HG03045 (cell line): Measurements from ENCODE around the gene RAB30.

ENCODE experiments used
- ATAC-seq: cut with Tn5 transposase; IDR thresholded peaks from one replicate; pipeline ENCODE4 v1.9.1; 2021; ENCODE audit warnings: mild to moderate bottlenecking, moderate library complexity; ENCODE audit not compliant: unreplicated experiment

The RAB30 gene

DNA sequence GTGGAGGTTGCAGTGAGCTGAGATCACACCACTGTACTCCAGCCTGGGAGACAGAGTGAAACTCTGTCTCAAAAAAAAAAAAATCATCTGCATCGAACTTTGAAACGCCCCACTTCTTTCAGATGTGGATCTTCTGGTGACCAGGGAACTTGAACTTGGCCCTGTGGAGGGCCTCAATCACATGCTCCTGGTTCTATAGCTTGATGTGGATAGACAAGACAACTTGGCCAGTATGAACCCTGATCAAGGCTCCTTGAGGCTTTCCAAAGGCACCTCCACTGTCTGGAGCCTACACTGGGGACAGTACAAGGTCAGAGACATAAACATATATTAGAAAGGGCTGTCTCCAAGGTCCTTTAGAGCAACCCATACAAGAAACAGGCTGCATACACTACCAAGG is 30.6 kb downstream of the RAB30 start:
- ATAC-seq = no peak

DNA sequence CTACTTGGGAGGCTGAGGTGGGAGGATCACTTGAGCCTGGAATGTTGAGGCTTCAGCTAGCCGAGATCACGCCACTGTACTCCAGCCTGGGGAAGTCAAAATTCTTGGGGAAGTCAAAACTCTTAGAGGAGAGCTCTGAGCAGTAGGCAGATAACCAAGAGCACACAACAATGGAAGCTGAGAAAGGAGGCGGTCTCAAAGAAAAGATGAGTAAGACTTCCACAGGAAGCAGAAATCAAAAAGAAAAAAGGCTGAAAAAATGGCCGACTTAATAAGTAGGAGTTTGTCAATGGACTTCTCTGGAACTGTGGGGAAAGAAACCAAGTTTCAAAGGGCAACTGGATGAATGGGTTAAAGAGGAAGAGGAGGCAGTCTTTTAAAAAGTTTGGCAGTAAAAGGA is 32.1 kb downstream of the RAB30 start:
- no peak for ATAC-seq

DNA sequence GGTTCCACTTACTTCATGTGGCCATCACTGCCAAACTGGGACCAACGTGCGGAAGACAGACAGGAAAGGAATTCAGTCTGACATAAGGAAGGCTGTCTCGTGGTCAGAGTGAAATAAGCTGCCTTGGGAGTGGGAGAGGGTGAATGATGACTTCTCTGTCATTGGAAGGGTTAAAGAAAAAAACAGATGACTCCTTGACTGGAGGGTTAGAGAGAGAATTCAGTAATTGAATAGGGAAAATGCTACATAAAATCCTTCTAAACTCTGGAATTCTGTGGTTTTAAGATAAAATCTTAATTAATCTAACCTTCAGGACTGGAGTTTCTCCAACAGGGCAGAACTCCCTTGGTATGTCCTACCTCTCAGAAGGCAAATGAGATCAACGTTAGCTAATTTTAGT is 33.8 kb downstream of the RAB30 start:
- ATAC-seq = no peak

- ATAC-seq = no peak
Measured at GRCh38 chr11:83036701-83037100, 35.0 kb downstream of the RAB30 start.

- ATAC-seq = no peak
Measured at GRCh38 chr11:83035070-83035854, 36.4 kb downstream of the RAB30 start.

GRCh38 chr11:83034673-83035014 is 37.1 kb downstream of the RAB30 start:
- no peak for ATAC-seq

DNA sequence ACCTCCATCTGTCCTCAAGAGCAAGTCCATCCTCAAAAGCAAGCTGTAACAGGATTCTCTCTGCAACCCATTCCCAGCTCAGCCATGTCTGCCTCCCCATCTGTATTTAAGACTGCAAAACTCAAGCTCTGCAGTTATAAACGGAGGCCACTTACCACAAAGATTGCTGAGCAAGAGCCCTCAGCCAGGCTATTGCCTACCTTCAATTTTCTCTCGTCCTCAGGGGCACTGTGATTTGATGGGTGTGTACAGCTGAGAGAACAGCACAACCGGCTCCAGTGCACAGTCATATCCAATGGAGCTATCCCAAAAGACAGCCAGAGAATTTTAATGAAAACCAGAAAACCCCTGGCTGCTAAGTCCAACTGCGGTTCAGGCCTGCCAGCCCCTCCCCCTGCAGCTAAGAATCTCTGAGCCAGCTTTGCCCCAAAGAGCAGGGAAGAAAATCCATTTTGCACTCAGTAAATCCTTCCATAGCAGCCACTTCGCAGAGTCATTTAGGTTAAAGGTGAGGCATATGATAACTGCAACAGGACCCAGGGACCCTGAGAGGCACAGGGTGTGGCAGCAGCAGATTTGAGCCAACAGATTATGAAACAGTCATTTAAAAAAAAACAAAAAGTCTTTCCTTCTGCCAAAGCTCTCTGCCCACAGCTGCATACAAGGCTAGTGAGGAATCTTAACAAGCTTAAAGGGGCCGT is 37.6 kb downstream of the RAB30 start:
- ATAC-seq = no peak

GRCh38 chr11:83033371-83033770 is 38.3 kb downstream of the RAB30 start:
- no peak for ATAC-seq

DNA sequence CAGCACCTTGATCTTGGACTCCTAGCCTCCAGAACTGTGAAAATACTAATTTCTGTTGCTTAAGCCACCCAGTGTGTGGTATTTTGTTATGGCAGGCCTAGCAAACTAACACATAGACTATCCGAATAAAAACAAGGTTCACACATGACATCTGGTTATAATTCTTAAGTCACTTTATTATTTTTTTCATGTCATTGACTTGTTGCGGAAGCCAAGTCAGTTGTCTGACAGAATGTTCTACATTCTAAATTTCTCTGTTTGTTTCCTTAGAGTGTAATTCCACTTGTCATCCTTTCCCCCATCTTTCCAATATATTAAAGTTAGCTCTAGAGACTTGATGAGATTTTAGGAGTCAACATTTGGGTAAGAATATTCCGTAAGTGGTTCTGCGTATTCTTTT is 40.6 kb downstream of the RAB30 start:
- ATAC-seq = no peak

DNA sequence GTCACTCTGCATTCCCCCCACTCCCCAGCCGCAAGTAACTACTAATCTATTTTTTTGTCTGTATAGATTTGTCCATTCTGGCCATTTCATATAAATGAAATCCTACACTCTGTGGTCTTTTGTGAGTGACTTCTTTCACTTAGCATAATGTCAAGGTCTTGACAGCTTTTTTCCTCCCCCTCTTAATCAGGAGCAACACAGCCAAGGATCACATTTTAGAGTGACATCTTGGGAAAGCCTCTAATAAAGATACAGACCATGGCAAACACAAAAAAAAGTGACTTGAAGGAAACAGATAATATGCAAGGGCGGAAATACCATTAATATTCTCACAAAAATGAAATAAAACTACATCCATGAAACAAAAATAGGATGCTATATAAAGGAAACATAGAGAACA is 43.9 kb downstream of the RAB30 start:
- ATAC-seq = no peak

DNA sequence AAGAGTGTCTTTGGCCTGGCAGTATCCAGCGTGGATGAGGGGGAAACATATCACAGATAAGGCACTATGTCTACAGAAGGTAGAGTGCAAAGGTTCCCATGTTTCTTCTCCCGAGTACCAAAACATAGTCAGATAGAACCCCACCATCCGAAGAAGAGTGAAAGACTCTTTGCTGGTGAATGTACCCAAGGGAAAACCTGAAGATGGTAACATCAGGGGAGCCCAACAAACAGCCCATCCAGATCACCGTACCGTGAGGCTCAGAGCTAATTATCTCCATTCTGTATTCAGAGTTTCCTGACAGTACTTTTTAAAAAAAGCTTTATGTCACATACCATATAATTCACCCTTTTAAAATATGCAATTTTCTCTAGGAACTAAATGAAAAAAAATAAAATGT is 44.4 kb downstream of the RAB30 start:
- ATAC-seq = no peak

- ATAC-seq = no peak
Measured at GRCh38 chr11:83026229-83026628, 45.5 kb downstream of the RAB30 start.

- ATAC-seq = no peak
Measured at GRCh38 chr11:83025267-83025704, 46.4 kb downstream of the RAB30 start.

GRCh38 chr11:83024270-83024854 is 47.3 kb downstream of the RAB30 start:
- no peak for ATAC-seq

- no peak for ATAC-seq
Measured at GRCh38 chr11:83023410-83023809, 48.3 kb downstream of the RAB30 start.

GRCh38 chr11:83021780-83022125 is 49.9 kb downstream of the RAB30 start:
- no peak for ATAC-seq

DNA sequence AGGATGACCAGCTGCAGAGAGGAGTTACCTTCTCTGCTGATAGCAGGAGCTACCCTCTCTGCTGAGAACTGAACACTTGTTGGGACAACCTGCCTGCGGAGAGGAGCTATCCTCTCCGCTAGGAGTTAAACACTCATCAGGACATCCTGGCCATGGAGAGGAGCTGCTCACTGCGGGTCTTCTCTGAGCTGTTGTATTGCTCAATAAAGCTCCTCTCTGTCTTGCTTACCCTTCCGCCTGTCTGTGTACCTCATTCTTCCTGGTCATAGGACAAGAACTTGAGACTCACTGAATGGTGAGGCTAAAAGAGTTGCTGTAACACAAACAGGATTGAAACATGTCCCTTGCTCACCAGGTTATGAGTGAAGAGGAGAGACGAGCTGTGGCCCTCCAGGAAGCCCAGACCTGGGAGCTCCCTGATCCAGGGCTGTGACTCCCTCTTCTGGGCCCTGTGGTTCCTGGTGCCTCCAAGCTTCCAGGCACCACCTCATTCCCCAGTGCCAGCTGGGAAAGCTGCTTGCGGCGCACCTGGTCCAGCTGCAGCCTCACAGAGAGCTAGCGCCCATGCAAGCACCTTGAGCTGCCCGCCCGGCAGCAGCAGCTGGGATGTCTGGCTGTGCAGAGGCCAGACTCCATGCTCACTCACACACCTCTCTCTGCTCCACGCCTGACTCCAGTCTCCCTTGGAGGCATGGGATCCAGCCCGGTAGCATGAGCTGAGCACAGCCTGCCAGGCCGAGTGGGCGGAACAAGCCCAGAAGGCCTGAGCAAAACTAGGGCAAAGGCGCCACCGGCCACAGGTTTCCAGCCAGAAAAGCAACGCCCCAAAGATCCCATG is 50.5 kb downstream of the RAB30 start:
- no peak for ATAC-seq

DNA sequence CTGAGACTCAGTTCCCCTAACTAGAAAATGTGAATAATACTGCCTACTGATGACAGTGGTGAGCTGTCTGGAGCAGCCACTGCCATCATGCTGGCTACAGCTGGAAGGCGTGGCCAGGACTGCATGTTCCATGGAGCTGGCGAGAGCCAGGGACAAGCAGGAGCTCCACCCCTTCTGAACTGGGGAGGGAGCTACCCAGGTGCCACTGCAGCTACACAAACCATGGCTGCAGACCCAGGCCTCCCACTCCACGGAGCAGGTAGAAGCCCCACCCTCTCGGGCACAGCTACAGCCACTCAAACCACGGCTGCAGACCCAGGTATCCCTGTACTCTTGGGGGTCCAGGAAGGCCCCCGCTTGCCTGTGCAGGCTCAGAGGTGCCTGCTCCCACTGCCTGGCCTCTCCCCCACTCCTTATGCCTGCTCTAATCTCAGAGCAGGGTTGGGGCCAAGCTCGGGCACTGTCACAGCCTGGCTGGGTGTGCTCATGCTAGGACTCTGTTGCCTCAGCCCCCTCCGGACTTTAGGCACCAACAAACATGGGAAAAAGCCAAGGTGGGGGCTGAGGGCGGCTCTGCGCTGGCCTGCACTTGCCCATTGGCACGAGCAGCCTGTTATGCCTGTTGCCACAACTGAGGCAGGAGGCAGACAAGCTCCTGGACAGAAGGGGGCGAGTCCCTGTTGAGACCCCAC is 51.7 kb downstream of the RAB30 start:
- ATAC-seq = no peak

DNA sequence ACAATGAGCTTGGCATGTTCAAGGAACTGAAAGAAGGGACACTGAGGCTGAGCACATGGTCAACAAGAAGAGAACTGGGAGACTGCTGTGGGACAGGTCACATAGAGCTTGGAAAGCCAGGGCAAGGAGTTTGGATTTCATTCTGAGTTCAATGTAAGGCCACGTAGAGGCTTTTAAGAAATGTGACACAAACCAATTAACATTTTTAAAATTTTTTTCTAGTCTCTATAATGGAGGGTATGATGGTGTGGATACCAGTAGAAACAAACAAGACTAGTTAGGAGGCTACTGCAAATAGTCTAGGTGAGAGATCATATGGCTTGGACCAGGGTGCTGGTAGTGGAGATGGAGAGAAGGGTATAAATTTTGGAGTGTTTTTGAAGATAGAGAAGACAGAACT is 56.7 kb downstream of the RAB30 start:
- ATAC-seq = no peak

DNA sequence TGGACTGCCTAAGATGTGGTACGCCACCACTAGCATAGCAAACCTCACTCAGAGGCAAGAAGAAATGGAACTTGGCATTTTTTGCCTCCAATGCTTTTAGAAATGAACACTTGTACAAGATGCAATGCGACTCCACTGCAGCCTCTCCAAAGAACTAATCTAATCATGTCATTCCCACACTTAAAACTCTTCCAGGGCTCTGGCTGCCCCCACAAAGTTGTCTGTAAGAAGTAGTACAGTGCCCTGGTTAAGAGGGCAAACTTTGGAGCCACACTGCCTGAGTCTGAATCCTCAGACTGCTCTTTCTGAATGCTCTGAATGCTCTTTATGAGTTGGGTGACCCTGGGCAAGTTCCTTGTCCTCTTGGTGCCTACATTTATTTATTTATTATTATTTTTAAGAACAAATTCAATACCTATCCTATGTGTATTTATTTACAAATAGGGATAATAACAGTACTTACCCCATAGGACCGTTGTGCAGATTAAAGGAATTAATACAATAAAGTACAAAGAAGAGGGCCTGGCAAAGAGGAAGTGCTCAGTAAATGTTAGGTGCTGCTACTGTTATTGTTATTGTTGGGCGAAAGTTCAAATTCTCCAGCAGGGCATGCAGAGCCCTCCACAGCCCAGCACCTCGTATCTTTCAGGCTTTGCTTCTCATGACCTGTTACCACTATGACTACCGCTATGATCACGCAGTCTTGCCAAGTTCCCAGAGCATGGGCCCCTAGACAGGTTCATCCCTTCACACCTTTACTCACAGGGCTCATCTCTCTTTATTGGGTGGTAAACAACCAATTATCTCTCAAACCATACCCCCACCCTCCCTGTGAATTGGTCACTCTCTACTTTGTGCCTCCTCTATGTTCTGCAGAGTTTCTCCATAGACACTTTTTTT is 59.3 kb downstream of the RAB30 start:
- no peak for ATAC-seq
